Measurements from ENCODE around the gene GMDS.

Gene GMDS

GRCh38 chr6:2209226-2209809, 36.1 kb downstream of the GMDS start:
- DNase-seq (ENCODE audit: low read depth in 1 of 2, low spot score in 1 of 2): no peak

GRCh38 chr6:2208468-2208867, 36.9 kb downstream of the GMDS start:
- DNase-seq (ENCODE audit: low read depth in 1 of 2, low spot score in 1 of 2): no peak

GRCh38 chr6:2205396-2205795, 40.0 kb downstream of the GMDS start:
- no peak for DNase-seq (ENCODE audit: low read depth in 1 of 2, low spot score in 1 of 2)

GRCh38 chr6:2204272-2204671, 41.1 kb downstream of the GMDS start:
- DNase-seq (ENCODE audit: low read depth in 1 of 2, low spot score in 1 of 2): no peak

DNA sequence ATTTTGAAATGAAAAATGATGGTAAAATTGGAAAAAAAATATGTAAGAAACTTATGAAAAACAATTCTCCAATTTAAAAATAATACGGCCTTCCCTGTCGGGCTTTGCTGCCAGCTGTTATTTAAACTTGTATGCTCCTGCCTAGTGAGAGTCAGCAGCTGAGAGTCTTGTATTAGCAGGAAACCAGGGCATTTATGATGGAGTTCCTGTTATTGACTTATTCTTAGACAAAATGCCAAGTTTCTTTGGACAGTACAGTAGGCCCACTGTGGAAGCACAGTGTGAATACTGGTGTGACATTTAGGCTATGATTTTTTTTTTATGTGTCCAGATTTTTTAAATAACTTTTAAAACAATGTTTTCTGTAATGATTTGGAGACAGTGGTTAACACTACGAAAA, 42.1 kb downstream of the GMDS start:
- no peak for DNase-seq (ENCODE audit: low read depth in 1 of 2, low spot score in 1 of 2)

DNA sequence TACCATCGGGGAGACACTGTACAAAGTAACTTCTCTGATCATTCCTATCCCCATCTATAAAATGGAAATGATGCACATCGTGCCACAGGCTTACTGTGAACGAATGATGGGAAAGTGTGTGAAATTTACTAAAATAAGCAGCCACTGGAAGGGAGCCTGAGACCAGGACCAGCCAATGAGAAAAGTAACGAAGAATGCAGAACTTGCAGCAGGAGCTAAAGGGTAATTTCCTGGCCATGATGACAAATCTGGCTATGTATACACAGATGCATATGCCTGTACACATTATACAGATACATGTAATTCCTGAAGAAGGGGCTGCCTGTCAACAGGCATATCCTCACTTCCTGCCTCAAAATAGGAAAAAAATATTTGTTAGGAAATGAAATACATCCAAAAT, 47.4 kb downstream of the GMDS start:
- DNase-seq (ENCODE audit: low read depth in 1 of 2, low spot score in 1 of 2): no peak

DNA sequence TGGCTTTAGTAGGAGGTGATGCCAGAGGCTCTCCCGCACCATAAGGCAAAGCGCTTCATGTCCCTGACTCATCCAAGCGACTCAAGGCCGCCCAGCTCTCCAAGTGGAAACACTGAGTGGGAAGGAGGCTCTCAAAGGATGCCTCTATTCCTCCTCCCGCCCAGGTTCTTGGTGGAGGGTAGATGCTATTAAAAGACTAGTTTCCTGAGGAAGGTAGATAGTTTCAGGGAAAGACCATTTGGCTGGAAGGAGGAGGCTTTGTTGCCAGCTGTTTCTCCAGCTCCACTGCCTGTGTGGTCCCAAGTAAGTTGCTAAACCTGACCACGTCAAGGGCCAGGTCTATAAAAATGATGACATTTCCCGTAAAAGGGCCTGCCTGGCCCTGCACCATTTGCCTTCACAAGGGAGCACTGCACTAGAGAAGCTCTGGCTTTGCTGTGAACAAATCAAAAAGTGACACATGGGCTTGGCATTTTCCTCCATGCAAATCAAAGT, 48.2 kb downstream of the GMDS start:
- no peak for DNase-seq (ENCODE audit: low read depth in 1 of 2, low spot score in 1 of 2)

DNA sequence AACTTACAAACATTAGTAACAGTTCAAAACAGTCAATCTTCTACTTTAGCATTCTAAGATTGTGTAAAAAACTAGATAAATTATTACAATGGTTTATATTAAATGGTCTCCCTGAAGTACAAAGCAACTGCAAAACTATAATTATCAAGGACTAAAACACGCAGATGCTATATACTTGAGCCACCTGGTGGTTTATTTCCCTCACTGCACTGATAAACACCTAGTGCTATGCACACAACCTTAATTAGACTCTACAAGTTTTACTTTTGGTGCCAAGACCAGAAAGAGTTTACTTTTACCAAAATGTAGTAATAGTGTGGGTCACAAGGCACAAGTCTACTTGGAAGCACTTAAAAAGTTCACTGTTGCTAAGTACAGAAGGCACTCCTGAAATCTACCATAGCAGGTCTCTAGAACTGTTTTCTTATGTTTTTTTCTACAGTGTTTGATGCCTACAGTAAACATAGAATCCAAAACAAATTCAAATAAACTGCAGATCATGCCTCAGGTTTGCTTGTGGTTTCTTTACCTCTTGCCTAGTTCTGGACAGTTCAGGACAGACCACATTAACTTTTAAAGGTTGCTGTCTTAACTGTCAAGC, 49.2 kb downstream of the GMDS start:
- DNase-seq (ENCODE audit: low read depth in 1 of 2, low spot score in 1 of 2): no peak

GRCh38 chr6:2194643-2195042, 50.8 kb downstream of the GMDS start:
- no peak for DNase-seq (ENCODE audit: low read depth in 1 of 2, low spot score in 1 of 2)

DNA sequence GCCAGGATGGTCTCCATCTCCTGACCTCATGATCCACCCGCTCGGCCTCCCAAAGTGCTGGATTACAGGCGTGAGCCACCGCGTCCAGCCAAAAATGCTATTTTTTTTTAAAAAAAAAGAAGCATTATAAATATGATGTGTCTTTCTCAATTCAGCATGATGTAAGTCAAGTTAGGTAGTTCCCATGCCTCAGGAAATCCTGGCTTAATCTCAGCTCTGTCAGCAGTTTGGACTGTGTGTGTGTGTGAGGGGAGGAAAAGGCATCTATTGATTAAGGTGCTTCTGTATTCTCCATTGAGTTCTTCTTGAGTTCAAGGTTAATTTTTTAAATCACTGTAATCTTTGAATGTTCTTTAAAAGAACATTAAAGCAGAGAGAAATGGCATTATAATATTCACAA, 51.5 kb downstream of the GMDS start:
- DNase-seq (ENCODE audit: low read depth in 1 of 2, low spot score in 1 of 2): no peak

GRCh38 chr6:2192976-2193375, 52.4 kb downstream of the GMDS start:
- no peak for DNase-seq (ENCODE audit: low read depth in 1 of 2, low spot score in 1 of 2)

GRCh38 chr6:2191390-2191740, 54.0 kb downstream of the GMDS start:
- no peak for DNase-seq (ENCODE audit: low read depth in 1 of 2, low spot score in 1 of 2)

- DNase-seq (ENCODE audit: low read depth in 1 of 2, low spot score in 1 of 2): no peak
Measured at GRCh38 chr6:2190661-2191389, 54.6 kb downstream of the GMDS start.

DNA sequence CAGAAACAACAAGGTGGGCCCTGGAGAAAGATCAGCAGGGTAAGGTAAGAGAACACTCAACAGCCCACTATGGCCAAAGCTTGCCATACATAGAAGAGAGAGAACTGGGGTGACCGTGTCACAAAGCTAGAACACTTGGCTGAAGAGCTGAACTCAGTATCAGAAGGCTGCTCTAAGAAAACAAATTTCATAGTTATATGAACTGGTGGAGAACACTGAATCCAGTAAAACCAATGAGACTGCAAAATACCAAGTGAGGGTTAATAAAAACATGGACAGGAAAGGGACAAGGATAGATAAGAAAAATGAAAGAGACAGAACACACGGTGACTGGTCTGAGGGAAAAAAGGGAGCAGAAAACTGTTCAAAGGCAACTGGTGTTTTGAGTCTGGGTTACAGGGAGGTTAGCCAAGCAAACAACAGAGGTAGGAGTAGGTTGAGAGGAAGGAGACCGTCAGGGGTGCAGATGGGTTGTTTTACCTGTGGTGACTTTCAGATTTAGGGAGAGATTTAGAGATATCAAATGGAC, 56.5 kb downstream of the GMDS start:
- DNase-seq (ENCODE audit: low read depth in 1 of 2, low spot score in 1 of 2): no peak

- no peak for DNase-seq (ENCODE audit: low read depth in 1 of 2, low spot score in 1 of 2)
Measured at GRCh38 chr6:2188397-2188796, 57.0 kb downstream of the GMDS start.

- DNase-seq (ENCODE audit: low read depth in 1 of 2, low spot score in 1 of 2): no peak
Measured at GRCh38 chr6:2187826-2188225, 57.6 kb downstream of the GMDS start.

- no peak for DNase-seq (ENCODE audit: low read depth in 1 of 2, low spot score in 1 of 2)
Measured at GRCh38 chr6:2186516-2186915, 58.9 kb downstream of the GMDS start.

DNA sequence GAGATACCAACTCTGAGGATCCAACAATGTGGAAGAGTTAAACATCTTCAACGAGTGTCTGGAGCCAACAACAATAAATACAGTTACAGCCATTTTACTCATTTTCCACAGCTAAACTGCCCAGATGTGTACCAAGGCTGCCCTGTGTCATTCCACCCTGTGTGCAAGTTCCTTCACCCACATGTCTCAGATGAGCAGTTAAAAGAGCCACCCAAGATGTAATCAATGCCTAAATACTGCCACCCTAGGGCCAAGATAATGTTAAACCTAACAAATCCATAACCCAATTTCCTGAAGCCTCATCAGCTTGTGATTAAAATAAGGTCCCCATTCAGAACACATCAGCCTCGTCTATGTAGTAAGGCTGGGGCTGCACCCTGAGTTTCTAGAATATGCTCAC, 59.9 kb downstream of the GMDS start:
- no peak for DNase-seq (ENCODE audit: low read depth in 1 of 2, low spot score in 1 of 2)

DNA sequence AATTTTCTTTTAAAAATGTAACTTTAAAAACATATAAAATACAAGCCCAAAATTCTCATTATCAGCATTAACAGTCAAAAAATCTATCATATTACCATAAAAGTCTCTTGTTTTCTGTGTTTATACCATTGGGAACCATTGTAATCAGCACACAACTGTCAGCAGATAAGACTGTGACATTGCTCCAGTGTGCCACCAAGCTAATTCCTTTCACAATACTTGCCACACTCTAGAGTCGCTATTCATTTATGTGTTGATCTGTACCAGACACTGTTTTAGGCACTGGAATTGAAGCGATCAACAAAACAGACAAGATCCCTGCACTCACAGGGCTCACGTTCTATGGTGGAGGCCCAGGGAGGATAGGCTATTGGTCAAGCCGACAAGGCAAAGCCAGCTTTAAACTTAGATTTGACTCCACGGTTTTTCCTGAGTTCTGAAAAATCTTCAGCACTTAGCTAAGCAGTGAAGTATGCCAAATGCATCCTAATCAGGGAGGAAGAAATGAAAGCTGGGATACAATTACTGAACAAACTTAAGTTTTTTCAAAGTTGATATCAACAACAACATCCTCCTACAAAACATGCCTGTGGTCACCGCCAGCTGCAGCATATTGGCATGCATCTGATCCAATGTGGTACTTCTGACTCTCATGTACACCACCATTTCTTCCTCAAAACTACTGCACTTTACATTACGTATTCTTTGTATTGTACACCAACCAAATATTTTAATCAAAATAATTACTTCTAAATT, 60.5 kb downstream of the GMDS start:
- no peak for DNase-seq (ENCODE audit: low read depth in 1 of 2, low spot score in 1 of 2)

DNA sequence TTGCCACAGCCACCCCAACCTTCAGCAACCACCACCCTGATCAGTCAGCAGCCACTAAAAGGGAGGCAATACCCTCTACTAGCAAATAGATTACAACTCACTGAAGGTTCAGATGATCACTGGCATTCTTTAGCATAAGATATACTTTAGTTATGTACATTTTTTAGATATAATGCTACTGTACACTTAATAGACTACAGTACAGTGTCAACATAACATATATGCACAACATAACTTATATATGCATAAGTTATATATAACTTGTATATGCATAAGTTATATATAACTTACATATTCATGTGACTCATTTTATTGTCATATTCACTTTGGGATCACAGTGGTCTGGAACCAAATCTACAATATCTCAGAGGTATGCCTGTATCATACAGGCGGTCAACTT, 61.7 kb downstream of the GMDS start:
- DNase-seq (ENCODE audit: low read depth in 1 of 2, low spot score in 1 of 2): no peak

DNA sequence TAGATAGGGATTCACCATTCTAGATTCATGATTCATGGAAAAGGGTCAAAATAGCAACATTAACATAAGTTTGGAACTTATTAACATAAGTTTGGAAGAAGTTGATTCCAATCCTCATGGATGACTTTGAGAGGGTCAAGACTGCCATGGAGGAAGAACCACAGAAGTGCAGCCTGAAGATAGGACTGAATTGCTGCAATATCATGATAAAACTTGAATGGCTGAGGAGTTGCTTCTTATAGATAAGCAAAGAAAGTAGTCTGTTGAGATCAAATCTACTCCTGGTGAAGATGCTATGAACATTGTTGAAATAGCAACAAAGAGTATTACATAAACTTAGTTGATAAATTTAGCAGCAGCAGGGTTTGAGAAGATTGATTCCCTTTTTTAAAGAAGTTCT, 62.2 kb downstream of the GMDS start:
- DNase-seq (ENCODE audit: low read depth in 1 of 2, low spot score in 1 of 2): no peak

DNA sequence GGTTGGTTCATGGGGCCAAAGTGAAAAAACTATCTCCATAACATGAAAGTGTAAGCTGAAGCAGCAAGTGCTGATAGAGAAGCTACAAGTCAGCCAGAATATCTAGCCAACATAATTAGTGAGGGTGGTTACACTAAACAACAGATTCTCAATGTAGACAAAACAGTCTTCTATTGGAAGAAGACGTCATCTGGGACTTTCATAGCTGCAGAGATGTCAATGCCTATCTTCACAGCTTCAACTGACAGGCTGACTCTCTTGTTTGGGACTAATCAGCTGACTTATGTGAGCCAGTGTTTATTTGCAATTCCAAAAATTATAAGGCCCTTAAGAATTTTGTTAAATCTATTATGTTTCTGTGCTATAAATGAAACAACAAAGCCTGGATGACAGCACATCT, 63.2 kb downstream of the GMDS start:
- DNase-seq (ENCODE audit: low read depth in 1 of 2, low spot score in 1 of 2): no peak
